Activated naive CD8-positive, alpha-beta T cell treated with anti-CD3 and anti-CD28 coated beads, Interleukin-2, amount 10 ng/mL, durations not matched to agents 7 days and 5 days (primary cell): Measurements from ENCODE around the gene HSPA14. TPM values are rescaled to one million over a fixed set of nuclear protein-coding genes. Genes with fewer than 3 reads are reported as not detected.
A peak's percentile ranks its signal among the peaks of the same experiment; 100 is the strongest.

Source experiments
- ATAC-seq: fragments of 150-1000 bp; cut with Tn5 transposase; one replicate; pipeline ENCODE4 v1.10.0; 2021; ENCODE audit warnings: low read depth, moderate library complexity
- POLR2A ChIA-PET: fragments of 350-600 bp; sonication (Branson Sonifier 250); formaldehyde crosslinking; loops from one replicate; lab custom pipeline; 2021; ENCODE audit warnings: antibody characterized with exemption; lab: Charles Lee
- DNase-seq: peaks from one replicate; pipeline ENCODE4 v3.0.0; 2021
- H3K27ac Mint-ChIP-seq: one replicate; pipeline ENCODE4 v1.8.0; 2022; ENCODE audit warnings: mild to moderate bottlenecking, mixed read lengths
- H3K27me3 Mint-ChIP-seq: one replicate; pipeline ENCODE4 v1.8.0; 2022; ENCODE audit warnings: mild to moderate bottlenecking, moderate library complexity, mixed read lengths
- H3K36me3 Mint-ChIP-seq: one replicate; pipeline ENCODE4 v1.8.0; 2021; ENCODE audit warnings: mild to moderate bottlenecking, mixed read lengths
- H3K4me1 Mint-ChIP-seq: one replicate; pipeline ENCODE4 v1.8.0; 2021; ENCODE audit warnings: mixed read lengths
- H3K4me3 Mint-ChIP-seq: one replicate; pipeline ENCODE4 v1.8.0; 2022; ENCODE audit warnings: mild to moderate bottlenecking, moderate library complexity, mixed read lengths
- H3K9me3 Mint-ChIP-seq: one replicate; pipeline ENCODE4 v1.8.0; 2021; ENCODE audit warnings: mixed read lengths
- total RNA-seq, 2 experiments: library from RNA; stranded (reverse); gene quantifications; one replicate each; pipeline ENCODE4 v1.2.3, GENCODE V29; 2021

HSPA14 gene
- total RNA-seq, 2 experiments from 2014 or later, result 23.0 to 25.1 TPM

GRCh38 chr10:14820775-14821154 lies 17.3 kb upstream of the HSPA14 start:
- no peak for ATAC-seq
- peaks cover 3% of the 10 kb centered on the region for H3K4me1 Mint-ChIP-seq
- DNase-seq, result no peak
- POLR2A ChIA-PET, result no interaction called here
- no peaks in the 10 kb centered on the region for H3K9me3 Mint-ChIP-seq
- no peak overlapping the region for H3K27ac Mint-ChIP-seq
- no peaks in the 10 kb centered on the region for H3K36me3 Mint-ChIP-seq
- no peak overlapping the region for H3K4me3 Mint-ChIP-seq
- no peaks in the 10 kb centered on the region for H3K27me3 Mint-ChIP-seq

GRCh38 chr10:14821635-14822375 lies 16.3 kb upstream of the HSPA14 start:
- H3K4me3 Mint-ChIP-seq, result no peak overlapping the region
- no peaks in the 10 kb centered on the region for H3K36me3 Mint-ChIP-seq
- H3K27me3 Mint-ChIP-seq, result no peaks in the 10 kb centered on the region
- DNase-seq (no peak), ATAC-seq (no peak)
- POLR2A ChIA-PET, result no interaction called here
- H3K4me1 Mint-ChIP-seq, result peaks cover 3% of the 10 kb centered on the region
- H3K9me3 Mint-ChIP-seq, result no peaks in the 10 kb centered on the region
- H3K27ac Mint-ChIP-seq, result no peak overlapping the region

GRCh38 chr10:14822879-14823755 lies 15.0 kb upstream of the HSPA14 start:
- Mint-ChIP-seq H3K27me3 (no peaks in the 10 kb centered on the region), H3K9me3 (no peaks in the 10 kb centered on the region), H3K36me3 (no peaks in the 10 kb centered on the region), H3K27ac (no peak overlapping the region), H3K4me1 (peaks cover 3% of the 10 kb centered on the region), H3K4me3 (no peak overlapping the region)
- no peak for ATAC-seq
- DNase-seq, result no peak
- POLR2A ChIA-PET, result no interaction called here

GRCh38 chr10:14823966-14824365 lies 14.1 kb upstream of the HSPA14 start:
- no peak overlapping the region for H3K4me3 Mint-ChIP-seq
- no peaks in the 10 kb centered on the region for H3K9me3 Mint-ChIP-seq
- ATAC-seq (no peak), DNase-seq (no peak)
- H3K36me3 Mint-ChIP-seq, result no peaks in the 10 kb centered on the region
- no peak overlapping the region for H3K27ac Mint-ChIP-seq
- POLR2A ChIA-PET, result no interaction called here
- no peaks in the 10 kb centered on the region for H3K27me3 Mint-ChIP-seq
- H3K4me1 Mint-ChIP-seq, result peaks cover 3% of the 10 kb centered on the region

- POLR2A ChIA-PET, result no interaction called here
- ATAC-seq (no peak), DNase-seq (no peak)
- Mint-ChIP-seq H3K27ac (no peak overlapping the region), H3K27me3 (no peaks in the 10 kb centered on the region), H3K4me1 (no peaks in the 10 kb centered on the region), H3K9me3 (no peaks in the 10 kb centered on the region), H3K4me3 (no peak overlapping the region), H3K36me3 (no peaks in the 10 kb centered on the region)
Measured at GRCh38 chr10:14826076-14826829, 11.9 kb upstream of the HSPA14 start.

DNA sequence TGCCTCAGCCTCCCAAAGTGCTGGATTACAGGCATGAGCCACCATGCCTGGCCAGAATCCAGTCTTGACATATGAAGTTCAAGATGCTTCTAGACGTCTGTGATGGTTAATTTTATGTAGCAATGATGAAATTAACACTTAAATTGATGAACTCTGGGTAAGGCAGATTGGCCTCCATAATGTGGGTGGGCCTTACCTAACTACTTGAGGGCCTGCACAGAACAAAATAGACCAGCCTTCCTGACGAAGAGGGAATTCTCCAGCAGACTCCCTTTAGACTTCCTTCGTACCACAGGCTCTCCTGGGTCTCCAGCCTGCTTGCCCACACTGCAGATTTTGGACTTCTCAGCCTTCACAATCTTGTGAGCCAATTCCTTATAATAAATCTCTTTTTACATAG lies 5.0 kb upstream of the HSPA14 start:
- ATAC-seq (no peak), DNase-seq (no peak)
- H3K4me3 Mint-ChIP-seq, result no peak overlapping the region
- no peaks in the 10 kb centered on the region for H3K36me3 Mint-ChIP-seq
- POLR2A ChIA-PET, result no interaction called here
- H3K4me1 Mint-ChIP-seq, result peaks cover 10% of the 10 kb centered on the region
- H3K27ac Mint-ChIP-seq, result no peak overlapping the region
- H3K9me3 Mint-ChIP-seq, result no peaks in the 10 kb centered on the region
- H3K27me3 Mint-ChIP-seq, result no peaks in the 10 kb centered on the region

- H3K9me3 Mint-ChIP-seq, result no peaks in the 10 kb centered on the region
- POLR2A ChIA-PET, result interaction anchor here (1.9 kb wide), 1 partner anchor 279 kb away, joined by 6 read pairs; no protein-coding TSS in a partner anchor
- no peaks in the 10 kb centered on the region for H3K27me3 Mint-ChIP-seq
- H3K4me1 Mint-ChIP-seq, result peaks cover 19% of the 10 kb centered on the region
- H3K36me3 Mint-ChIP-seq, result peaks cover 5% of the 10 kb centered on the region
- no peak for DNase-seq
- H3K4me3 Mint-ChIP-seq, result no peak overlapping the region
- no peak for ATAC-seq
- no peak overlapping the region for H3K27ac Mint-ChIP-seq
Measured at GRCh38 chr10:14836208-14836607, 1.9 kb upstream of the HSPA14 start.

- Mint-ChIP-seq H3K27me3 (no peaks in the 10 kb centered on the region), H3K27ac (peak overlapping the region; percentile 95), H3K4me3 (peak overlapping the region; percentile 91), H3K9me3 (no peaks in the 10 kb centered on the region), H3K4me1 (peaks cover 21% of the 10 kb centered on the region), H3K36me3 (peaks cover 8% of the 10 kb centered on the region)
- POLR2A ChIA-PET, result interaction anchor here (0.7 to 2.7 kb wide), 18 partner anchors 18 to 1051 kb away, joined by 3 to 38 read pairs (median 5); partner anchors contain the start of genes DCLRE1C, MEIG1, NMT2 and SUV39H2
- no peak for ATAC-seq
- no peak for DNase-seq
Measured at GRCh38 chr10:14837003-14837756, 926 bp upstream of the HSPA14 start.

GRCh38 chr10:14838582-14839304 lies 637 bp downstream of the HSPA14 start:
- H3K4me1 Mint-ChIP-seq, result peaks cover 21% of the 10 kb centered on the region

DNA sequence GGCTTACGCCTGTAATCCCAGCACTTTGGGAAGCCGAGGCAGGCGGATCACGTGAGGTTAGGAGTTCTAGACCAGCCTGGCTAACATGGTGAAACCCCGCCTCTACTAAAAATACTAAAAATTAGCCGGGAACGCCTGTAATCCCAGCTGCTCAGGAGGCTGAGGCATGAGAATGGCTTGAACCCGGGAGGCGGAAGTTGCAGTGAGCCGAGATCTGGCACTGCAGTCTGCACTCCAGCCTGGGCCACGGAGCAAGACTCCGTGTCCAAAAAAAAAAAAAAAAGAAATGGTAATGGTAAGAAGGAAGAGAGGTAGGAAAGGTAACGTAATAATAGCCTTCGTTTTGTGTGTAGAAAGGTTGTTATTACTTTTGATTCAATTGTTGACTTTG lies 1.2 kb downstream of the HSPA14 start:
- Mint-ChIP-seq H3K36me3 (peaks cover 11% of the 10 kb centered on the region), H3K9me3 (no peaks in the 10 kb centered on the region), H3K27ac (peak overlapping the region; percentile 95), H3K4me3 (peak overlapping the region; percentile 91), H3K4me1 (peaks cover 21% of the 10 kb centered on the region), H3K27me3 (no peaks in the 10 kb centered on the region)
- POLR2A ChIA-PET, result interaction anchor here (1.0 to 2.7 kb wide), 5 partner anchors 39 to 285 kb away, joined by 4 to 38 read pairs (median 14); partner anchors contain the start of genes DCLRE1C, MEIG1 and SUV39H2
- DNase-seq (no peak), ATAC-seq (no peak)

More at GRCh38 chr10:14838582-14839304, 637 bp downstream of the HSPA14 start:
- Mint-ChIP-seq H3K36me3 (peaks cover 9% of the 10 kb centered on the region), H3K9me3 (no peaks in the 10 kb centered on the region), H3K27me3 (no peaks in the 10 kb centered on the region), H3K4me3 (peak overlapping the region; percentile 91), H3K27ac (peak overlapping the region; percentile 95)
- ATAC-seq (peak; percentile 8), DNase-seq (peak; percentile 55)
- POLR2A ChIA-PET, result interaction anchor here (0.9 to 2.7 kb wide), 17 partner anchors 36 to 1052 kb away, joined by 3 to 38 read pairs (median 5); partner anchors contain the start of genes DCLRE1C, MEIG1 and SUV39H2

DNA sequence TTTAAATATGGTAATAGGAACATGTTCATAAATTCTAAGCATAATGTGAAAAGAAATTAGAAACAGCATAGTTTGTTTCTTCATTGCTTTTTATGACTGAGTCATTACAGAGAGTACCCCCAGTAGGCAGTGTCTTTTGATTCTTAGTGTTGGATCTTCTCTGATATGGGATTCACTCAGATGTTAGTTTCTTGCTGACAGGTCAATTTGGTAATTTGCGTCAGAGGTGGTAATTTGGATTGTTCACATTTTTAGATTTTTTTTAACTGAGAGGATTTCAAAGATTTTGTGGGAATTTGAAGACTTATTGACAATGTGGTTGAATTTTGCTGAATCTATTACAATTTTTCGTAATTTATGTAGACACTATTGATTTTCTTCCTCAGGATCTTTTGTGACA lies 2.1 kb downstream of the HSPA14 start:
- peaks cover 15% of the 10 kb centered on the region for H3K36me3 Mint-ChIP-seq
- POLR2A ChIA-PET, result no interaction called here
- DNase-seq (no peak), ATAC-seq (no peak)
- peak overlapping the region; percentile 91 for H3K4me3 Mint-ChIP-seq
- peak overlapping the region; percentile 52 for H3K27ac Mint-ChIP-seq
- no peaks in the 10 kb centered on the region for H3K9me3 Mint-ChIP-seq
- H3K27me3 Mint-ChIP-seq, result no peaks in the 10 kb centered on the region
- H3K4me1 Mint-ChIP-seq, result peaks cover 23% of the 10 kb centered on the region
